Nephron (organoid): ENCODE results near the gene FAM168A.
"Not testable (repeated sequence)": the region's sequence is repeated elsewhere in the genome, so short reads cannot be mapped to it uniquely, and the experiment has no call there.

Experiments
- H3K27ac Mint-ChIP-seq, 3 experiments: 2 replicates each; pipeline ENCODE4 v1.8.0; 2020; ENCODE audit warnings: mixed read lengths in 3 of 3, mild to moderate bottlenecking in 2 of 3, moderate library complexity in 1 of 3
- H3K27me3 Mint-ChIP-seq: 2 replicates; pipeline ENCODE4 v1.8.0; 2021; ENCODE audit warnings: low read depth, mild to moderate bottlenecking, moderate library complexity, mixed read lengths
- H3K36me3 Mint-ChIP-seq: 2 replicates; pipeline ENCODE4 v1.8.0; 2020; ENCODE audit warnings: low read depth, mixed read lengths
- H3K4me1 Mint-ChIP-seq: 2 replicates; pipeline ENCODE4 v1.8.0; 2020; ENCODE audit warnings: mixed read lengths
- H3K4me3 Mint-ChIP-seq, 3 experiments: 2 replicates each; pipeline ENCODE4 v1.8.0; 2020; ENCODE audit warnings: mild to moderate bottlenecking in 3 of 3, mixed read lengths in 3 of 3, moderate library complexity in 2 of 3
- H3K9me3 Mint-ChIP-seq: 2 replicates; pipeline ENCODE4 v1.8.0; 2020; ENCODE audit warnings: mixed read lengths
- TF ChIP-seq, protein P1 (sequence below), 3 experiments: fragments of 200-600 bp; sonication (generic); IDR thresholded peaks; one replicate each; pipeline ENCODE4 v1.5.0; 2021; ENCODE audit warnings: antibody characterized with exemption in 3 of 3; ENCODE audit not compliant: unreplicated experiment in 3 of 3

FAM168A gene

DNA sequence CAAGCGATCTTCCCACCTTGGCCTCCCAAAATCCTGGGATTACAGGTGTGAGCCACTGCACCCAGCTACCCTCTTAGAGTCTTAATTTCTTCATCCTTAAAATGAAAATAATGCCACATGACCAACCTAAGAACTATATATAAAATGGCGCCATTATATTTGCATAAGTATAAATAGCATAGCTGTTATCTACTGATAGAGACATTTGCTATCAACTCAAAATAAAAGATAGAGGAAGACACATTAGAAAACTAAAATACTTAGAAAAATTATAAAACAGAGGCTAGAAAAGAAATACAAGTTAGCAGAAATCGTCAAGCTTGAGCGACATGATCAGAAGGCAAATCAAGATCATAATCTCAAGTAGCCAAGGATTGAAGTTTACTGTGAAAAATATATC, 6.2 kb downstream of the FAM168A start:
- no peak overlapping the region for H3K27ac Mint-ChIP-seq
- peaks cover 12% of the 10 kb centered on the region for H3K4me1 Mint-ChIP-seq
- H3K4me3 Mint-ChIP-seq, result no peak overlapping the region
- no peaks in the 10 kb centered on the region for H3K27me3 Mint-ChIP-seq
- H3K36me3 Mint-ChIP-seq, result peaks cover 11% of the 10 kb centered on the region
- no peaks in the 10 kb centered on the region for H3K9me3 Mint-ChIP-seq
- TF ChIP-seq, protein P1, sequence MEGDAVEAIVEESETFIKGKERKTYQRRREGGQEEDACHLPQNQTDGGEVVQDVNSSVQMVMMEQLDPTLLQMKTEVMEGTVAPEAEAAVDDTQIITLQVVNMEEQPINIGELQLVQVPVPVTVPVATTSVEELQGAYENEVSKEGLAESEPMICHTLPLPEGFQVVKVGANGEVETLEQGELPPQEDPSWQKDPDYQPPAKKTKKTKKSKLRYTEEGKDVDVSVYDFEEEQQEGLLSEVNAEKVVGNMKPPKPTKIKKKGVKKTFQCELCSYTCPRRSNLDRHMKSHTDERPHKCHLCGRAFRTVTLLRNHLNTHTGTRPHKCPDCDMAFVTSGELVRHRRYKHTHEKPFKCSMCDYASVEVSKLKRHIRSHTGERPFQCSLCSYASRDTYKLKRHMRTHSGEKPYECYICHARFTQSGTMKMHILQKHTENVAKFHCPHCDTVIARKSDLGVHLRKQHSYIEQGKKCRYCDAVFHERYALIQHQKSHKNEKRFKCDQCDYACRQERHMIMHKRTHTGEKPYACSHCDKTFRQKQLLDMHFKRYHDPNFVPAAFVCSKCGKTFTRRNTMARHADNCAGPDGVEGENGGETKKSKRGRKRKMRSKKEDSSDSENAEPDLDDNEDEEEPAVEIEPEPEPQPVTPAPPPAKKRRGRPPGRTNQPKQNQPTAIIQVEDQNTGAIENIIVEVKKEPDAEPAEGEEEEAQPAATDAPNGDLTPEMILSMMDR (IDR thresholded peaks at IDR 0.05; ENCODE audit: unreplicated experiment in 3 of 3), result no peak

DNA sequence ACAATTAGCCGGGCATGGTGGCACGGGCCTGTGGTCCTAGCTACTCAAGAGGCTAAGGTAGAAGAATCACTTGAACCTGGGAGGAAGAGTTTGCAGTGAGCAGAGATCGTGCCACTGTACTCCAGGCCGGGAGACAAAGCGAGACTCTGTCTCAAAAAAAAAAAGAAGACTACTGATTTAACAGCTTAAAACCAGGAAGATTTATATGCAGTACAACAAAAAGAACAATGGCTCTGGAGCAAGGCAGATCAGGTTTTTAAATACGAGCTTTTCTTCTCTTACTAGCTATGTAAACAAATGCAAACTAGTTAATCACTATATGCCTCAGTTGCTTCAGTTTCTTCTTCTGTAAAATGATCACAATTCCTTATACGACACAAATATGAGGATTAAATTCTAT, 6.9 kb downstream of the FAM168A start:
- no peaks in the 10 kb centered on the region for H3K27me3 Mint-ChIP-seq

DNA sequence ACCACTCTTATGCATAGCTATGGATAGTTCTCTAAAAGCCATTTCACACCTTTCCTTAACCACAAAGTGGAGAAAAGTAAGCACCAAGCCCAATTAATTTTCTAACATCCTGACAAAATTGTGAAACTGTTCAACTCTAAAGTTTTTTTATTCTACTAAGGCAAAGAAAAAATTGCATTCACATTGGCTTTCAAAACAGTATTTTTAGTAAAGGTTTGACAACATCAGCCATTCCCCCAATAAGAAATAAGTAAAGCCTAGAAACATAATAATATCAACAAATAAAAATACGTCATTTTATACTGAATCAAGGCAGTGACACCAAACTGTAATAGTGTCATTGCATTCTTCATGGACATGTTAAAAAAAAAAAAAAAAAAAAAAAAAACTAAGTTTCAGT, 11.1 kb downstream of the FAM168A start:
- peaks cover 29% of the 10 kb centered on the region for H3K36me3 Mint-ChIP-seq
- no peaks in the 10 kb centered on the region for H3K27me3 Mint-ChIP-seq
- no peak overlapping the region for H3K4me3 Mint-ChIP-seq
- no peak overlapping the region for H3K27ac Mint-ChIP-seq
- no peaks in the 10 kb centered on the region for H3K4me1 Mint-ChIP-seq
- TF ChIP-seq, protein P1 (IDR thresholded peaks at IDR 0.05; ENCODE audit: unreplicated experiment in 3 of 3), result no peak
- H3K9me3 Mint-ChIP-seq, result no peaks in the 10 kb centered on the region

More for the DNA sequence above, 6.9 kb downstream of the FAM168A start:
- Mint-ChIP-seq H3K4me1 (peaks cover 4% of the 10 kb centered on the region), H3K9me3 (no peaks in the 10 kb centered on the region), H3K27ac (no peak overlapping the region), H3K4me3 (no peak overlapping the region), H3K36me3 (peaks cover 11% of the 10 kb centered on the region)
- TF ChIP-seq, protein P1 (IDR thresholded peaks at IDR 0.05; ENCODE audit: unreplicated experiment in 3 of 3), result no peak

DNA sequence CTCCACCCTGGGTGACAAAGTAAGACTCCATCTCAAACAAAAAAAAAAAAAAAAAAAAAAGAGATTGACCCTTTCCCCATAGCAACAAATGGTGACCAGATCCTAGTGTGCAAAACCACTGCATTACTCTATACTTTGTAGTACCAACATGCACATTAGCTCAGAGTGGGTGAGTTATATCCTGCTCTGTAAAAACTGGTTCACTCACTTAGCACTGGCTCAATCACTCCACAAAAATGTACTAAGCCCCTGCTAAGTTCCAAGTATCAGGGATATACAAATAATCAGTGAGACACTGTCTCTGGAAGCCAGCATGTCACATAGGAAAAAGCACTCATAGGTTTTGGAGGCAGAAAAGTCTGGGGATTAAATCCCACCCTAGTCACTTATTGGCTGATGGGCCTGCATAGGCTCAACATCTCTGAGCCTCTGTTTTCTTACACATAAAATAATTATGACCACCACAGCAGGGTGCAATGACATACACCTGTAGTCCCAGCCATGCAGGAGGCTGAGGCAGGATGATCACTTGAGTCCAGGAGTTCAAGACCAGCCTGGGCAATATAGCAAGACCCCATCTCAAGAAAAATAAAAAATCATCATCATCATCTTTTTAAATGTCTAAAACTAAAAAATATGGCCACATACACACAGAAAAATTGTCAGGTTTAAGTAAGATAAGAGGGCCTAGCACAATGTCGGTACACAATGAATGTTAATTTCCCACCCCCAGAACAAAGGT, 11.9 kb downstream of the FAM168A start:
- Mint-ChIP-seq H3K9me3 (no peaks in the 10 kb centered on the region), H3K27ac (no peak overlapping the region), H3K4me3 (no peak overlapping the region), H3K27me3 (no peaks in the 10 kb centered on the region), H3K4me1 (no peaks in the 10 kb centered on the region), H3K36me3 (peaks cover 29% of the 10 kb centered on the region)
- TF ChIP-seq, protein P1 (IDR thresholded peaks at IDR 0.05; ENCODE audit: unreplicated experiment in 3 of 3), result no peak

DNA sequence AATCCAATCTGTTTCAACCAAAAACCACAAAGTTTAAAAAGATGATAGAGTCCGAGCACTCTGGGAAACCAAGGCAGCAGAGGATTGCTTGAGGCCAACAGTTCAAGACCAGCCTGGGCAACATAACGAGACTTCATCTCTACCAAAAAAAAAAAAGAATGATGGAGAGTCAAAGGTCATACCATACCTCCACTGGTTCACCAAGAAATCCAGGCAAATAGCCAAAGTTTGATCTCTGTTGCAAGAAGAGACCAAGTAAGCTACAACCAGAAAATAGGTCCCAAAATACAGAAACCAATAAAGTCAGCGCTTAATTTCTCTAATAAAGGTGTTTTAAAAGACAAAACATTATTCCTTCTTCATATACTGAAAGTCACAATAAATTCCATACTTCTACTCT, 13.1 kb downstream of the FAM168A start:
- H3K4me1 Mint-ChIP-seq, result no peaks in the 10 kb centered on the region
- H3K27ac Mint-ChIP-seq, result no peak overlapping the region
- H3K4me3 Mint-ChIP-seq, result no peak overlapping the region
- TF ChIP-seq, protein P1 (IDR thresholded peaks at IDR 0.05; ENCODE audit: unreplicated experiment in 3 of 3), result no peak
- peaks cover 27% of the 10 kb centered on the region for H3K36me3 Mint-ChIP-seq
- no peaks in the 10 kb centered on the region for H3K27me3 Mint-ChIP-seq
- no peaks in the 10 kb centered on the region for H3K9me3 Mint-ChIP-seq

DNA sequence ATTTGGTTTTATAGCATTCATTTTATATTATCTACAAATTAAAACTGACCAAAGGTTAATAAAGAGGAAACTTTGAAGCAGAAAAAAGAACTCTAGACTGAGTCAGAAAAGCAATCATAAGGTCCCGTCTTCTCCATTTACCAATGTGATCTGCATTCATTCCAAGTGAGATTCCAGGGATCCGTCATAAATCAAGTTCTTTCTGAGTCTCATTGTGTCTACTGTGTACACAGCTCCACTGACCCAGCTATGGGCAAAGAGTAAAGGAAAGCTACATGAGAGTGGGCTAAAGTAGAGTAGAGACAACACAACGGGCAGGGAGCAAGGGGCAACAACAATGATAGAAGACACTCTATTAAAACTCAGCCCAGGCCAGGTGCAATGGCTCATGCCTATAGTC, 15.3 kb downstream of the FAM168A start:
- Mint-ChIP-seq H3K4me1 (peaks cover 7% of the 10 kb centered on the region), H3K9me3 (no peaks in the 10 kb centered on the region), H3K36me3 (peaks cover 30% of the 10 kb centered on the region), H3K4me3 (no peak overlapping the region), H3K27me3 (no peaks in the 10 kb centered on the region), H3K27ac (no peak overlapping the region)
- TF ChIP-seq, protein P1 (IDR thresholded peaks at IDR 0.05; ENCODE audit: unreplicated experiment in 3 of 3), result no peak

DNA sequence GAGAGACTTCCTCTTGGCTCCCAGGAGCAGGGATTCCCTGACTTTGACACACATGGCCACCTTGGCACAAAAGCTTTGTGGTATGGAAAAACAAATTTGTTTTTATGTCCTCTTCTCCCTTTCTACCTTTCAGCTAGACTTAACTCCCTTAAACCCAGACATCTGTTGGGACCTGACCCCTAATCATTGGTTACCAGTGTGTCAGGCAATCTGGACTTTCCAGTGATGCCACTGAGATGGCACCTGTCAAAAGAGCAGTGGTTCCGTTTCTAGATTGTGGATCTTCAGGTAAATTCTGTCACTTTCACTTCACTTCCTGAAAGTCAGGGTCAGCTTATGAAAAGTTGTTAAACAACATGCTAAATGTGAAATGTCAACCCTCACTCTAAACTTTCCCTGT, 17.2 kb downstream of the FAM168A start:
- not testable (repeated sequence) for H3K27ac Mint-ChIP-seq, H3K4me3 Mint-ChIP-seq, H3K27me3 Mint-ChIP-seq, H3K9me3 Mint-ChIP-seq
- Mint-ChIP-seq H3K36me3 (peaks cover 30% of the 10 kb centered on the region), H3K4me1 (peaks cover 20% of the 10 kb centered on the region)
